ENCODE data around the gene SLC7A1.

GRCh38 chr13:29551214-29551613, 44.3 kb downstream of the SLC7A1 start:
- TF ChIP-seq POLR2A (IDR thresholded peaks at IDR 0.05): no peak
- no peak for TF ChIP-seq POLR2AphosphoS5 (IDR thresholded peaks at IDR 0.05; ENCODE audit: insufficient read depth in 1 of 2, low read depth in 1 of 2)
- TF ChIP-seq, protein P1, sequence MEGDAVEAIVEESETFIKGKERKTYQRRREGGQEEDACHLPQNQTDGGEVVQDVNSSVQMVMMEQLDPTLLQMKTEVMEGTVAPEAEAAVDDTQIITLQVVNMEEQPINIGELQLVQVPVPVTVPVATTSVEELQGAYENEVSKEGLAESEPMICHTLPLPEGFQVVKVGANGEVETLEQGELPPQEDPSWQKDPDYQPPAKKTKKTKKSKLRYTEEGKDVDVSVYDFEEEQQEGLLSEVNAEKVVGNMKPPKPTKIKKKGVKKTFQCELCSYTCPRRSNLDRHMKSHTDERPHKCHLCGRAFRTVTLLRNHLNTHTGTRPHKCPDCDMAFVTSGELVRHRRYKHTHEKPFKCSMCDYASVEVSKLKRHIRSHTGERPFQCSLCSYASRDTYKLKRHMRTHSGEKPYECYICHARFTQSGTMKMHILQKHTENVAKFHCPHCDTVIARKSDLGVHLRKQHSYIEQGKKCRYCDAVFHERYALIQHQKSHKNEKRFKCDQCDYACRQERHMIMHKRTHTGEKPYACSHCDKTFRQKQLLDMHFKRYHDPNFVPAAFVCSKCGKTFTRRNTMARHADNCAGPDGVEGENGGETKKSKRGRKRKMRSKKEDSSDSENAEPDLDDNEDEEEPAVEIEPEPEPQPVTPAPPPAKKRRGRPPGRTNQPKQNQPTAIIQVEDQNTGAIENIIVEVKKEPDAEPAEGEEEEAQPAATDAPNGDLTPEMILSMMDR (IDR thresholded peaks at IDR 0.05): no peak

Data from vagina (tissue), 2 donors.